HUES6 (cell line): ENCODE data around the gene PCBD2.
A peak's percentile ranks its signal among the peaks of the same experiment; 100 is the strongest.

Source experiments
- H3K27ac ChIP-seq: 2 replicates; pipeline ENCODE4 v1.7.0; 2013; ENCODE audit warnings: low read depth, mild to moderate bottlenecking, low read length, inconsistent platforms
- H3K27me3 ChIP-seq: 2 replicates; pipeline ENCODE4 v1.6.1; 2013; ENCODE audit warnings: low read length; ENCODE audit not compliant: control insufficient read depth, insufficient read depth
- H3K36me3 ChIP-seq: 2 replicates; pipeline ENCODE4 v1.6.1; 2013; ENCODE audit warnings: low read length; ENCODE audit not compliant: control insufficient read depth, insufficient read depth
- H3K4me1 ChIP-seq: 2 replicates; pipeline ENCODE4 v1.6.1; 2013; ENCODE audit warnings: low read length; ENCODE audit not compliant: control insufficient read depth, insufficient read depth
- H3K4me3 ChIP-seq: 2 replicates; pipeline ENCODE4 v1.5.1; 2013; ENCODE audit warnings: low read depth, low read length
- H3K9ac ChIP-seq: one replicate; pipeline ENCODE4 v1.6.1; 2013; ENCODE audit warnings: mild to moderate bottlenecking, low read length
- H3K9me3 ChIP-seq: 2 replicates; pipeline ENCODE4 v1.6.1; 2013; ENCODE audit warnings: low read depth, low read length; ENCODE audit not compliant: control insufficient read depth, insufficient read depth

Gene PCBD2

GRCh38 chr5:134935711-134936602 is 31.0 kb downstream of the PCBD2 start:
- Histone ChIP-seq H3K4me1 (0 out of 2 replicates have a peak, but pooled peaks cover 9% of the 10 kb centered on the region), H3K9ac (no peak overlapping the region), H3K36me3 (peaks cover 7% of the 10 kb centered on the region; the same call in 1 of the 2 replicates), H3K4me3 (no peak overlapping the region), H3K27ac (no peak overlapping the region), H3K9me3 (no peaks in the 10 kb centered on the region), H3K27me3 (no peaks in the 10 kb centered on the region)

- Histone ChIP-seq H3K36me3 (peaks cover 7% of the 10 kb centered on the region; the same call in 1 of the 2 replicates), H3K9ac (no peak overlapping the region), H3K27me3 (no peaks in the 10 kb centered on the region), H3K4me1 (0 out of 2 replicates have a peak, but pooled peaks cover 5% of the 10 kb centered on the region), H3K27ac (no peak overlapping the region), H3K9me3 (no peaks in the 10 kb centered on the region), H3K4me3 (no peak overlapping the region)
Observed at GRCh38 chr5:134937526-134937925, 32.6 kb downstream of the PCBD2 start.

GRCh38 chr5:134938030-134938429 is 33.1 kb downstream of the PCBD2 start:
- Histone ChIP-seq H3K4me3 (no peak overlapping the region), H3K27me3 (no peaks in the 10 kb centered on the region), H3K27ac (no peak overlapping the region), H3K36me3 (peaks cover 7% of the 10 kb centered on the region; the same call in 1 of the 2 replicates), H3K9ac (no peak overlapping the region), H3K4me1 (0 out of 2 replicates have a peak, but pooled peaks cover 5% of the 10 kb centered on the region), H3K9me3 (no peaks in the 10 kb centered on the region)

- H3K4me3 ChIP-seq: no peak overlapping the region
- H3K27me3 ChIP-seq: no peaks in the 10 kb centered on the region
- H3K9ac ChIP-seq: no peak overlapping the region
- peaks cover 7% of the 10 kb centered on the region; the same call in 1 of the 2 replicates for H3K36me3 ChIP-seq
- H3K4me1 ChIP-seq: 0 out of 2 replicates have a peak, but pooled peaks cover 5% of the 10 kb centered on the region
- H3K9me3 ChIP-seq: no peaks in the 10 kb centered on the region
- no peak overlapping the region for H3K27ac ChIP-seq
Observed at GRCh38 chr5:134939500-134939899, 34.6 kb downstream of the PCBD2 start.

- Histone ChIP-seq H3K9me3 (no peaks in the 10 kb centered on the region), H3K9ac (no peak overlapping the region), H3K27ac (no peak overlapping the region), H3K27me3 (no peaks in the 10 kb centered on the region), H3K4me3 (no peak overlapping the region), H3K4me1 (no peaks in the 10 kb centered on the region), H3K36me3 (no peaks in the 10 kb centered on the region)
Observed at GRCh38 chr5:134943547-134943946, 38.6 kb downstream of the PCBD2 start.

GRCh38 chr5:134944630-134945029 is 39.7 kb downstream of the PCBD2 start:
- Histone ChIP-seq H3K9ac (no peak overlapping the region), H3K4me3 (no peak overlapping the region), H3K4me1 (no peaks in the 10 kb centered on the region), H3K27me3 (no peaks in the 10 kb centered on the region), H3K36me3 (no peaks in the 10 kb centered on the region), H3K27ac (no peak overlapping the region), H3K9me3 (no peaks in the 10 kb centered on the region)

- H3K27ac ChIP-seq: no peak overlapping the region
Observed at GRCh38 chr5:134945041-134945440, 40.1 kb downstream of the PCBD2 start.

GRCh38 chr5:134948911-134949310 is 44.0 kb downstream of the PCBD2 start:
- no peak overlapping the region for H3K9ac ChIP-seq
- H3K36me3 ChIP-seq: no peaks in the 10 kb centered on the region
- no peaks in the 10 kb centered on the region for H3K27me3 ChIP-seq
- peaks cover 2% of the 10 kb centered on the region; the same call in 1 of the 2 replicates for H3K9me3 ChIP-seq
- H3K27ac ChIP-seq: no peak overlapping the region
- no peaks in the 10 kb centered on the region for H3K4me1 ChIP-seq
- no peak overlapping the region for H3K4me3 ChIP-seq

More at GRCh38 chr5:134945041-134945440, 40.1 kb downstream of the PCBD2 start:
- no peaks in the 10 kb centered on the region for H3K9me3 ChIP-seq
- H3K36me3 ChIP-seq: no peaks in the 10 kb centered on the region
- H3K9ac ChIP-seq: no peak overlapping the region
- no peaks in the 10 kb centered on the region for H3K4me1 ChIP-seq
- no peaks in the 10 kb centered on the region for H3K27me3 ChIP-seq
- no peak overlapping the region for H3K4me3 ChIP-seq

GRCh38 chr5:134949316-134949715 is 44.4 kb downstream of the PCBD2 start:
- Histone ChIP-seq H3K4me3 (no peak overlapping the region), H3K27me3 (no peaks in the 10 kb centered on the region), H3K4me1 (no peaks in the 10 kb centered on the region), H3K9ac (no peak overlapping the region), H3K36me3 (no peaks in the 10 kb centered on the region), H3K9me3 (peaks cover 6% of the 10 kb centered on the region; the same call in 1 of the 2 replicates), H3K27ac (no peak overlapping the region)

- H3K27ac ChIP-seq: peak overlapping the region; percentile 24; the same call in 1 of the 2 replicates
- H3K9me3 ChIP-seq: peaks cover 7% of the 10 kb centered on the region; the same call in 1 of the 2 replicates
- no peaks in the 10 kb centered on the region for H3K27me3 ChIP-seq
- H3K4me1 ChIP-seq: peaks cover 17% of the 10 kb centered on the region
- H3K4me3 ChIP-seq: no peak overlapping the region
- peaks cover 16% of the 10 kb centered on the region for H3K36me3 ChIP-seq
- H3K9ac ChIP-seq: no peak overlapping the region
Observed at GRCh38 chr5:134957920-134958608, 53.1 kb downstream of the PCBD2 start.

GRCh38 chr5:134958755-134959154 is 53.8 kb downstream of the PCBD2 start:
- H3K9ac ChIP-seq: no peak overlapping the region
- H3K27ac ChIP-seq: peak overlapping the region; percentile 24; the same call in 1 of the 2 replicates

More at GRCh38 chr5:134958755-134959154, 53.8 kb downstream of the PCBD2 start:
- H3K4me1 ChIP-seq: peaks cover 17% of the 10 kb centered on the region
- peaks cover 7% of the 10 kb centered on the region; the same call in 1 of the 2 replicates for H3K9me3 ChIP-seq
- no peak overlapping the region for H3K4me3 ChIP-seq
- peaks cover 18% of the 10 kb centered on the region for H3K36me3 ChIP-seq
- H3K27me3 ChIP-seq: no peaks in the 10 kb centered on the region
